Right lobe of liver (tissue), 6 donors: ENCODE data around the gene NRIP1. TPM values are rescaled to one million over a fixed set of nuclear protein-coding genes. Genes with fewer than 3 reads are reported as not detected.
A peak's percentile ranks its signal among the peaks of the same experiment; 100 is the strongest.

Experiments used
- ATAC-seq, 4 donors: fragments of 200-7000 bp; cut with Tn5 transposase; one replicate each; pipeline ENCODE4 v1.9.1; 2020; ENCODE audit warnings: mild to moderate bottlenecking in 4 of 4, moderate library complexity in 4 of 4
- DNase-seq, 3 donors: peaks; one replicate each; pipeline ENCODE4 v3.0.0-alpha.2; 2020
- H3K27ac ChIP-seq, 3 donors: fragments of 200-600 bp; one replicate each; pipeline ENCODE4 v1.8.0; 2022
- H3K27me3 ChIP-seq, 2 donors: fragments of 200-600 bp; one replicate each; pipeline ENCODE4 v1.8.0; 2022
- H3K36me3 ChIP-seq, 4 donors: fragments of 200-600 bp; sonication (generic) in 1 of 4; one replicate each; pipeline versions ENCODE4 v1.5.1 to v1.8.0; 2017 to 2022; ENCODE audit warnings: control low read depth in 1 of 4
- H3K4me1 ChIP-seq, 4 donors: fragments of 200-600 bp; sonication (generic) in 1 of 4; one replicate each; pipeline versions ENCODE4 v1.5.1 to v1.8.0; 2017 to 2022; ENCODE audit warnings: control low read depth in 1 of 4
- H3K4me3 ChIP-seq, 3 donors: fragments of 200-600 bp; one replicate each; pipeline ENCODE4 v1.8.0; 2022
- H3K9me3 ChIP-seq, 4 donors: fragments of 200-600 bp; sonication (generic) in 1 of 4; one replicate each; pipeline versions ENCODE4 v1.5.1 to v1.8.0; 2017 to 2022; ENCODE audit warnings: control low read depth in 1 of 4
- CTCF ChIP-seq, 4 donors: fragments of 200-600 bp in 3 of 4; fragments of 450-650 bp in 1 of 4; IDR thresholded peaks; one replicate each; pipeline versions ENCODE4 v1.5.1 to v1.8.0; 2016 to 2022; ENCODE audit warnings: antibody characterized with exemption in 4 of 4, mild to moderate bottlenecking in 2 of 4
- POLR2A ChIP-seq: fragments of 450-650 bp; IDR thresholded peaks from one replicate; pipeline ENCODE4 v1.6.1; 2017; ENCODE audit warnings: antibody characterized with exemption, mild to moderate bottlenecking
- WGBS: methylation state at CpG from one replicate; pipeline ENCODE4 v1.1.6; 2018; ENCODE audit warnings: low coverage, low lambda C conversion rate; ENCODE audit not compliant: insufficient coverage; ENCODE audit errors: missing lambda C conversion rate; 5-methylcytosine and 5-hydroxymethylcytosine counted together
- intact Hi-C, 2 donors: fragments of 100-400 bp; cut with DNase I; formaldehyde crosslinking; loops; one replicate each; pipeline versions ENCODE4 v1.11.2 to v1.14.1; 2022
- total RNA-seq, 6 experiments: library from RNA; depleted of rRNA in 2 of 6; stranded (reverse); fragments of >200 nt in 2 of 6; fragmentation: NEBNext Ultra II Directional in 3 of 6; extraction: Animal tissue kit (Norgen Biotek cat#: 25700) in 3 of 6; gene quantifications; one replicate each; pipeline versions ENCODE4 v1.1.0 to v1.2.4, GENCODE V29; 2016 to 2023
- donor health status: DM: no; HTN: yes; CAD: no.
- donor health status: DM: no; HTN: no; CAD: no.
- donor health status: DM: no; HTN: no; CAD: no.
- donor health status: DM: no; HTN: yes; CAD: no.
- donor health status: DM: no; HTN: yes; CAD: no.

NRIP1 gene
- total RNA-seq, 6 experiments from 2014 or later: 15.4 to 34.0 (median 21.5) TPM

- Histone ChIP-seq H3K27ac (no peak overlapping the region), H3K4me3 (no peak overlapping the region), H3K27me3 (no peaks in the 10 kb centered on the region), H3K4me1 (peaks cover 0 to 4% (median 0%) of the 10 kb centered on the region in 4 donors), H3K9me3 (no peaks in the 10 kb centered on the region), H3K36me3 (no peaks in the 10 kb centered on the region)
- 86% methylated on average over 5 of the region's 5 CpGs for WGBS
- no peak for TF ChIP-seq POLR2A
- intact Hi-C loops: no loop called here
- ATAC-seq: no peak
- no peak for DNase-seq
Measured at GRCh38 chr21:14987370-14988170, 77.2 kb downstream of the NRIP1 start.

- H3K27me3 ChIP-seq: no peaks in the 10 kb centered on the region
- no peak overlapping the region for H3K4me3 ChIP-seq
- ATAC-seq: no peak
- no peak for DNase-seq
- no peak overlapping the region for H3K27ac ChIP-seq
- H3K36me3 ChIP-seq: no peaks in the 10 kb centered on the region
- intact Hi-C loops: no loop called here
- WGBS: 92% methylated on average over 3 of the region's 3 CpGs
- H3K4me1 ChIP-seq: peaks cover 0 to 4% (median 0%) of the 10 kb centered on the region in 4 donors
- no peaks in the 10 kb centered on the region for H3K9me3 ChIP-seq
- TF ChIP-seq POLR2A (no peak), CTCF (IDR thresholded peaks at IDR 0.05) (no peak)
Measured at GRCh38 chr21:14985306-14985705, 79.5 kb downstream of the NRIP1 start.

GRCh38 chr21:14982336-14982735 is 82.5 kb downstream of the NRIP1 start:
- no peak for DNase-seq
- WGBS: 93% methylated on average over 3 of the region's 3 CpGs
- H3K27ac ChIP-seq: no peak overlapping the region
- TF ChIP-seq POLR2A (no peak), CTCF (IDR thresholded peaks at IDR 0.05) (no peak)
- intact Hi-C loops: no loop called here
- H3K9me3 ChIP-seq: no peaks in the 10 kb centered on the region
- H3K4me1 ChIP-seq: no peaks in the 10 kb centered on the region
- no peak for ATAC-seq
- H3K4me3 ChIP-seq: no peak overlapping the region
- no peaks in the 10 kb centered on the region for H3K36me3 ChIP-seq
- no peaks in the 10 kb centered on the region for H3K27me3 ChIP-seq

- Histone ChIP-seq H3K36me3 (no peaks in the 10 kb centered on the region), H3K4me3 (no peak overlapping the region), H3K27ac (no peak overlapping the region), H3K9me3 (no peaks in the 10 kb centered on the region), H3K4me1 (no peaks in the 10 kb centered on the region), H3K27me3 (no peaks in the 10 kb centered on the region)
- intact Hi-C loops: no loop called here
- no peak for TF ChIP-seq CTCF (IDR thresholded peaks at IDR 0.05)
- no peak for TF ChIP-seq POLR2A
- ATAC-seq (peak in 1 of 4 donors; percentile 21), DNase-seq (no peak)
- WGBS: 88% methylated on average over 5 of the region's 5 CpGs
Measured at GRCh38 chr21:14981246-14981645, 83.6 kb downstream of the NRIP1 start.

GRCh38 chr21:14979264-14979663 is 85.5 kb downstream of the NRIP1 start:
- DNase-seq (no peak), ATAC-seq (peak in 3 of 4 donors; percentile 59 to 70 (median 59))
- no peaks in the 10 kb centered on the region for H3K9me3 ChIP-seq
- H3K27me3 ChIP-seq: no peaks in the 10 kb centered on the region
- H3K4me1 ChIP-seq: no peaks in the 10 kb centered on the region
- H3K27ac ChIP-seq: no peak overlapping the region
- intact Hi-C loops: no loop called here
- TF ChIP-seq POLR2A: no peak
- TF ChIP-seq CTCF (IDR thresholded peaks at IDR 0.05): no peak
- H3K36me3 ChIP-seq: no peaks in the 10 kb centered on the region
- no peak overlapping the region for H3K4me3 ChIP-seq
